Ishikawa (cell line): ENCODE data around the gene DOCK1.

Source experiments
- CEBPB ChIP-seq: IDR thresholded peaks from 2 replicates; pipeline ENCODE4 v1.6.1; 2012
- EP300 ChIP-seq: IDR thresholded peaks from 2 replicates; pipeline ENCODE4 v1.6.1; 2012; ENCODE audit warnings: borderline replicate concordance
- REST ChIP-seq: IDR thresholded peaks from 2 replicates; pipeline ENCODE4 v1.6.1; 2012; ENCODE audit warnings: low read depth, mild to moderate bottlenecking
- TAF1 ChIP-seq: IDR thresholded peaks from 2 replicates; pipeline ENCODE4 v1.6.1; 2012; ENCODE audit warnings: low read depth, mild to moderate bottlenecking
- ZBTB7A ChIP-seq: IDR thresholded peaks from 2 replicates; pipeline ENCODE4 v1.6.1; 2012; ENCODE audit warnings: low read depth
- TF ChIP-seq, protein P1 (sequence below): IDR thresholded peaks from 2 replicates; pipeline ENCODE4 v1.6.1; 2012

- TF ChIP-seq TAF1: no peak
- TF ChIP-seq CEBPB: no peak
- TF ChIP-seq, protein P1, sequence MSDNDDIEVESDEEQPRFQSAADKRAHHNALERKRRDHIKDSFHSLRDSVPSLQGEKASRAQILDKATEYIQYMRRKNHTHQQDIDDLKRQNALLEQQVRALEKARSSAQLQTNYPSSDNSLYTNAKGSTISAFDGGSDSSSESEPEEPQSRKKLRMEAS: no peak
- TF ChIP-seq REST: no peak
- no peak for TF ChIP-seq EP300
- no peak for TF ChIP-seq ZBTB7A
Observed at GRCh38 chr10:127314797-127315196, 409.6 kb downstream of the DOCK1 start.
